HG03060 (cell line): Measurements from ENCODE around the gene PCMT1.
"Not testable (repeated sequence)": the region's sequence is repeated elsewhere in the genome, so short reads cannot be mapped to it uniquely, and the experiment has no call there.

Experiments
- ATAC-seq: cut with Tn5 transposase; IDR thresholded peaks from one replicate; pipeline ENCODE4 v1.9.1; 2021; ENCODE audit warnings: low read depth, moderate number of reproducible peaks; ENCODE audit not compliant: unreplicated experiment

Gene PCMT1

DNA sequence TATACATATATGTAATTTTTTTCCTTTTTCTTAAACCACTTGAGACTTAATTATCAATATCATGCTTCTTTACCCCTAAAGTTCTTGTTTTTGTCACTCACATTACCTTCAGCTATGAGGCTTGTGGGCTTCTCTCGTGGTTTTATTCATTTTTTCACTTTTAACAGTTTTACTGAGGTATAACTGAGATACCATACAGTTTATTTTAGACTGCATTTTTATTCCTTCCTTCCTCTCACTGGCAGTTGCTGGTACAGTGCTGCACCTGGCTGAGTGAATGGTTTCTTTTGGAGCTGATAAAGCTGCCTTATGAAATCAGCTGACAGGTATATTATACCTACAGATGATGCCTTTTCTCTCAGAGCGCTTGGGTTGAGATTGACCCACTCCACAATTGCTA lies 60.3 kb downstream of the PCMT1 start:
- ATAC-seq, result no peak

DNA sequence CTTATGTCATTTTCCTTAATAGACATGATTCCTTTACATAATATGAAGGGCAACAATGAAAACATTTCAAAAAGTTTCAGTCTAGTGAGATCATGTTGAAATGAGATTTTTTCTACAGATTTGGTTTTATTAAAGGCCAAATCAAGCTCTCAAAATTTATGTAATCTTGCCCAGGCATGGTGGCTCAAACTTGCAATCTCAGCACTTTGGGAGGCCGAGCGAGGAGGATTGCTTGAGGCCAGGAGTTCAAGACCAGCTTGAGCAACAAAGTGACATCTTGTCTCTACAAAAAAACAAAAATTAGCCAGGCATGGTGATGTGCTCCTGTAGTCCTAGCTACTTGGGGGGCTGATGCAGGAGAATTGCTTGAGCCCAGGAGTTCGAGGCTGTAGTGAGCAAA lies 63.8 kb downstream of the PCMT1 start:
- no peak for ATAC-seq

DNA sequence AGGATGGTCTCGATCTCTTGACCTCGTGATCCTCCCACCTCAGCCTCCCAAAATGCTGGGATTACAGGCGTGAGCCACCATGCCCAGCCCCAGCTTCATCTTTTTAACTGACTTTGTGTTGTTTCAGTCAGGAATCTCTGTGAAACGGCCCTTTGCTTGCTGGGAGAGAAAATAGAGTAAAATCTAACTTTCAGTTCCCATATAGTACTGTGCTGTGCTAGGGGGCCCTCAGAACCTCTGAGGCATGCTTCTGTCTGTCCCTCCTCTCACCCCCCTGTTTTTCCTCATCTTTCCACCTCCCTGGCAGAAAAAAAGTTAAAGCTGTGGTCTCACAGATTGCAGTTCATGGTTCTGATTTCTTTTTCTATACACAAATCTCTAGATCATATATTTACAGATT lies 66.2 kb downstream of the PCMT1 start:
- no peak for ATAC-seq

DNA sequence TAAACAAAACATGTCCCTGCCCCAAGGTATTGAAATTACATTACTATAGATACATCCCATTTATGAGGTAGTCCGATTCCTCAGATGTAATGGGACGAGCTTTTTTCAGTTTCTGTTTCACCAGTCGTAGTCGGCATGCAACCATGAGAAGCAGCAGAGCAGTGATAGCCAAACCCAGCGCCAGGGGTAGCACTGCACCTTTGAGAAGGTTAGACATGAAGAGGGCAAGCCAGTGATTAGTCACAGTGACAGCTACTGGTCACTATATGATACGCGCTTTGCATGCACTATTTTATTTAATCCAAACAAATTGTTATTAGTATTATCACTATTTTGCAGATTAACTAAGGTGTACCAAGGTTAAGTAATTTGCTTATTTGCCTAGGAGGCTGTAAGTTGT lies 71.0 kb downstream of the PCMT1 start:
- ATAC-seq, result no peak

DNA sequence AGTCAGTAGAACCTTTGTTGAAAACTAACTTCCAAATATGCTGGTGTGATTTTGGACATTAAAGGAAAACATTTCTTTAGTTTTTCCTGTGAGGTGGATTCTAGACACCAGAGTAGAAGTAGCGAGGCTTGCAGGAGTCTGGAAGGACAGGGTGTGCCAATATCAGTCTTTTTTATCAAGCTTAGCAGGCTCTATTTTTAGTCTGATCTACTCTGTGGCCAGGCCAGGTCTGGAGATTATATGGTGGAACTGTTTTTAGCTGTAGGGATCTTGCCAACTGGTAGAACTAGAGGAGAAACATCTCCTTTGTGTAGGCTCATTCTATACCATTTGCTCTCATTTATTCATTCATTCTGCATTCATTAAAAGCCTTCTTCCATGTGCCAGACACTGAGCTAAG lies 72.0 kb downstream of the PCMT1 start:
- no peak for ATAC-seq

DNA sequence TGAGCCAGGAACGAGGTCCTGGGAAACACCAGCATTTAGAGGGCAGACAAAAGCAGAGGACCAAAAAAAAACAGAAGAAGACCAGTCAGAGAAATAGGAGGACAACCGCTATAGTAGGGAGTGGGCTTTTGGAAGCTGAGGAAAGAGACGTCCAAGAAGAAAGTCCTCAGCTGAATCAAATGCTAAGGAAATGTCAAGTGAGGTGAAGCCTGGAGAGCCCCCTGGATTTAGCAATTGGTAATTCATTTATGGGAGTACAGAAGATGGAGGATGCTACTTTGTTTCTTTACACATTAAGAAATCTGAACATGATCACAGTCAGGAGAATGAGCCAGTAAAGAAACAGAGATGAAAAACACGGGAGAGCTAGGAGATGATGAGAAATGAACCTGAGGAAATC lies 73.5 kb downstream of the PCMT1 start:
- no peak for ATAC-seq

DNA sequence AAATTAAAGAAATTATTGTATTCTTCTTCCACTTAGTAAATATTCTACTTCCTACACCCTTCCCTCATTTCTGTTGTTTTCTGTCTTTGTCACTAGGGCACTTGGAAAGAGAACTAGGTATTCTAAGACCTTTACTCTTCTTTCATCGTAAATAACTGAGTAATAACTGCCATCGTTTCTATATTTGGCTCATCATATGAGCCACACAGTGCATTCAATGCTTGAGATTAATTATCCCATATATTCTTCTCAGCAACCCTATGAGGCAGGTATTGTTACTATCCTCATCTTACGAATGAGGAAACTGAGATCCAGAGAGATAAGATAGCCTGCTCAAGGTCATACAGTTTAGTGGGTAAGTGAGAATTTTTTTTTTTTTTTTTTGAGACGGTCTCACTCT lies 75.8 kb downstream of the PCMT1 start:
- no peak for ATAC-seq

DNA sequence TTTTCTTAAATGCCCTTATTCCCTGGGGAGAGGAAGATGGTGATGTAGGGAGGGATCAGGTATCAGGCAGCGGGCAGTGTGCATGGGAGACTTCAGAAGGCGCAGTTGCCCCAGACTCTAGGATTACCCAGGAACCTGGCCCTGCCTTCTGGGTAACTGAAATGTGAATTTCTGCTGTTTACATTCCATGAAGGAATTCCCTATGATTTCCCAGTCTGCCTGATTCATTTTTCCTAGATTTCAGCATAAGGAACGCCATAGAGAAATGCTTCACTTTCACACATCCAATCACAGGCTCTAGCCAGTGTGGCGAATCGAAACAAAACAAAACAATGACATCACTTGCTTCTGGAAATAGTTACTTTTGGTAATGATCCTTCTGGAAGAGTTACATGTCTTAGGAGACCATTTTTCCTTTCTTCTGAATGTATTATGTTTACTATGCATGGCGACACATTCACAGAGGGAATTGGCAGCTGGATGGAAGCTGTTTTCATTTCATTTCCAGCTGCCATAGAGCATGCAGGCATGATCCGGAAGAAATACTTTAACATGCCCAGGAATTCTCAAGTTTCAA lies 81.3 kb downstream of the PCMT1 start:
- no peak for ATAC-seq

DNA sequence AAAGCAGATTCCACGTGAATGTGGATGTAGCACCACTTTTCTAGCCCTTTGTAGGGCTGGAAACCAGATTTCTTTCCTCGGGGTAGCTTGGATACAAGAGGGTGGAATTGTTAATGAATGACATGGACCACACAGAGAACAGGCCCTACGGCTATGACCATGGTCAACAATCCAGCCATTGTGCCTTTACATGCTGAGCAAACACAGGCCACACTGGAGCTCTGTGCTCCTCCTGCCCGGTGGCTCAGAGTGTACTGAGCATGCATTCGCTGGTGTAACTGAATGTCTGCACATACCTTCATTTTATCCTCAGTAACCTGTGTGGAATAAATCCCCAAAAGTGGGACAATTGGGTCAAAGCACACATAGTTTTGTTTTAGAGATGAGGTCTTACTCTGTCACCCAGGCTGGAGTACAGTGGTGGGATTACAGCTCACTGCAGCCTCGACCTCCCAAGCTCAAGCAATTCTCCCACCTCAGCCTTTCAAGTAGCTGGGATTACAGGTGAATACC lies 81.8 kb downstream of the PCMT1 start:
- ATAC-seq, result no peak

DNA sequence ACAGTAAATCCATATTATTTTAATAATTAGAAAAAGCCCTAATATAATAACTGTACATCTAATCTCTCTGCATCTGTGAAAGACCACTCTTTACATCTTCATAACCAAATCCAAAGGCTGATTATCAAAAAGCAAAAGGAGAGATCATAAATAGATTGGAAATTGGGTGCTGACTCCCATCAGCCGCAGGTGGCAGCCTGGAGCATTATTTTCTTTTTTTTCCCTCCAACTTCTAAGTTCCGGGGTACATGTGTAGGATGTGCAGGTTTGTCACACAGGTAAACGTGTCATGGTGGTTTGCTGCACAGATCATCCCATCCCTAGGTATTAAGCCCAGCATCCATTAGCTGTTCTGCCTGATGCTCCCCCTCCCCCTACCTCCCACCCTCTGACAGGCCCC lies 84.1 kb downstream of the PCMT1 start:
- ATAC-seq, result no peak

DNA sequence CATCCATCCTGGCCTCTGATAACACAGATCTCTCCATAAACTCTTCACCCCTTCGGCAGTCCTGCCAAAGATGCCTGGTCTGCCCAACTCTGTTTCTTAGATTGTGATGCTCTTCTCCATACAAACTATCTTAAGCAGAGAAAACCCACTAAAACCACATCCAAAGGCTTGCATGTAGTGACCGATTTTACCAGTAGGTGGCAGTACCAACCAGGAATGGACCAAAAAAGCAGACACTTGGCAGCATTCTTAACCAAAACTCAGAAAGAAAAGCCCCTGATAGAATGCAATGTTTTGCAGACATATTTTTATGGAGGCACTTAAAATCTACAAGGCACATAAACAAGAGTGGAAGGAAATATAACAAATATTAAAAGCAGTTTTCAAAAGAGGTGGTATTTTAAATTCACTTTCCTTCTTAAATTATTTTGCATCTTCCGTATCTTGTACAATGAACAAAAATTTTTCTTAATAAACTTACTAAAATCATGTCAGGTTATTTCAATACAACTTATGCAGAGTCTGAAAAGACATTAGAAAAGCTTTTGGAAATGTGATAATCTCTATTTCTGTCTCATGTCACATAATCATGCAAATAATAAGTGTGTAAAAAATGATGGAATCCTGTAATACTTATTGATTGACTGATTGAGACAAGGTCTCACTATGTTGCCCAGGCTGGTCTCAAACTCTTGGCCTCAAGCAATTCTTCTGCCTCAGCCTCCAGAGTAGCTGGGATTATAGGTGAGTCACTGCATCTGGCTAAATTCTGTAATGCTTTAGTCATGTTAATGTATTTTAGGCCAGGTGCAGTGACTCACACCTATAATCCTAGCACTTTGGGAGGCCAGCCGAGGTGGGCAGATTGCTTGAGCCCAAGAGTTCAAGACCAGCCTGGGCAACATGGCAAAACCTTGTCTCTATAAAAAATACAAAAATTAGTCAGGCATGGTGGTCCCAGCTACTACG lies 85.3 kb downstream of the PCMT1 start:
- no peak for ATAC-seq

DNA sequence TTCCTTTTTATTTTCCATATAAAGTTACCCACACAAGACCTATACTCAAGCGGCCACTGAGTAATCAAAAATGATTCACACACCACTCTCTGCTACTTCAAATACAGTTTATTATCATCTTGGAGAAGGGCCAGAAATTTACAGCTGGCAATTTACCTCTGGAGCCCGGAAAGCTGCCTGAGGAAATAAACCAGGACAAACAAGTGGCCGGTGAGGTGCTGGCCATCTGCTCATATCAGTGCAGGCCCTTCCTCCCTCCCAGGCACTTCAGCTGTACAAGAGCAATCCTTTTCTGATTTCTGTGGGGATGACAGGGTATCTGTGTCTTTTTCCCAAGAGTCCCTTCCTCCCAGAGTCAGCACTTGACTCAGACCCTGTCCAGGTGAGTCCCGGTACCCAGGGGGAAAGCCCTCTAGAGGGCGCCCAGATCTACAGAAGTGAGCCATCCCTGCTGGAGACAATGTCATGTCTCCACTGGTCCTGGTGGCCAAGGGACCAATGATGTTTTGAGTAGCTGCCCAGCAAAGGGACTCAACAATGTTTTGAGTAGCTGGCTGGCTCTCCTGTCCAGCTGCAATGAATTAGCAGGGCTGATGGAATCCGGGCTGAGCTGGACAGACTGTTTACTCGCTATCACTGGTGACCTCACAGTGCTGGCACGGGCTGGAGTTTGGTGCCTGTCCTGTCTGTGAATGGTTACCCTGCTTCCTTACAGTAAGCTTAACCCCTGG lies 91.0 kb downstream of the PCMT1 start:
- ATAC-seq, result no peak

DNA sequence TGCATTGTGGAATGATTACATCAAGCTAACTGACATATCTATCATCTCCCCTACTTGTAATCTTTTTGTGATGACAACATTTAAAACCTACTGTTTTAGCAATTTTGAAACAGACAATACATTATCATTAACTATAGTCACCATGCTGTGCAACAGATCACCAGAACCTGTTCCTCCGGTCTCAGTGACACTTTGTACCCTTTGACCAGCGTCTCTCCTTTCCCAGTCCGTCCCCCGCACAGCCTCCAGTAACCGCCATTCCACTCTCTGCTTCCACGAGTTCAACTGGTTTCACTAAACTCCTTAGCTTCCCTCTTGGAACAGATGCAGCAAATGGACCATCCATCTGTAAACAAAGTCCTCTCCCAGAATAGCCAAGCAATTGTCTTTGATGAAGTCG lies 92.8 kb downstream of the PCMT1 start:
- ATAC-seq, result no peak

DNA sequence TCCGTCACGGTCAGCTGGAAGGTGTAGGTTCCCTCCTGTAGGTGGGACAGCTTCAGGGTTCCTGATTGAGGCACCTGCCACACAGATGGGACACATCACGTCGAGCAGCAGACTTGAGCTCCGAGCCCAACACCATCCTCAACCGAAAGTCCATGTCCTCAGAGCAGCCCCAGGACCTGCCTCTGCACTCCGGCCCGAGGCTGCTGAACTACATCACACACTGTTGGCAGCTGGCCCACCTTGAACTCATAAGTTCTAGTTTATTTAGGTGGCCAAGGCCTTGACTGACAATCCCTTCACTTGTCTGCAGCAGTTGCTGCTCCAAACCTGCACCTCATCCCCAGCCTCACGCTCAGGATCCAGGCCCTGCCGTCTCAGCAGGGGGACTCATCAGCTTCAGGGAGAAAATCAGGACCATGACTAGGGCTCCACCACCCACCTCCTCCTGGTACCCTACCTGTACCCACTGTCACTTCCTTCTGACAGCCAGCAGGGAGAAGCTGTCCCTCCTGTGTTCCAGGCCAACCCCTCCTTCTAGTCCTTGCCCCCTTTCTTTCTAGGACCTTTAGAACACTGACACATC lies 93.6 kb downstream of the PCMT1 start:
- no peak for ATAC-seq

DNA sequence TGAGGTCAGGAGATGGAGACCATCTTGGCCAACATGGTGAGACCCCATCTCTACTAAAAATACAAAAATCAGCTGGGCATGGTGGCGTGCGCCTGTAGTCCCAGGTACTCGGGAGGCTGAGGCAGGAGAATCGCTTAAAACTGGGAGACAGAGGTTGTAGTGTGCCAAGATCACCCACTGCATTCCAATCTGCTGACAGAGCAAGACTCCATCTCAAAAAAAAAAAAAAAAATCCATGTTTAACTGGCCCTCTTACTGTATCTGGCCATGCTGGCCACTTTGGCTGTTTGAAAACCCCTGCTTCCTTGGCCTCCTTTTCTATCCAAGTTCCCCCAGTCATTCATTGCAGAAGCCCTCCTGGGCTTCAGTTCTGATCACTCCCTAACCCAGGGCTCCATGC lies 94.5 kb downstream of the PCMT1 start:
- not testable (repeated sequence) for ATAC-seq

DNA sequence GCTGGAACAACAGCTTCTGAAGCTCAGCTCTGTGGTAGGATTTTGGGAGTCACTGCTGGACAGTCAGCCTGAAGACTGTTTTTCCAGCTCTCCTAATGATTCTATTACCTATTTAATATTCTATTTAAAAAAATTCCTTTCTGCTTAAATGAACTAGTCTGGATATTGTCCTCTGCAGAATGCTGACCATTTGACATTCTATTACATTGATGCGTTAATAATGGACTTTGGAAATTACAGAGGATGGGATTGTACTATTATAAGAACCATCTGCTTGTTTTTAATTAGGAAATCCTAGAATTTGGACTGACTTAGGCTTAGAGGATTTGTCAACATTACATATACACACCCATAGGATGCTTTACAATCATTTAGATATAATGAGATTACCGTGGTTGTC lies 94.9 kb downstream of the PCMT1 start:
- no peak for ATAC-seq

DNA sequence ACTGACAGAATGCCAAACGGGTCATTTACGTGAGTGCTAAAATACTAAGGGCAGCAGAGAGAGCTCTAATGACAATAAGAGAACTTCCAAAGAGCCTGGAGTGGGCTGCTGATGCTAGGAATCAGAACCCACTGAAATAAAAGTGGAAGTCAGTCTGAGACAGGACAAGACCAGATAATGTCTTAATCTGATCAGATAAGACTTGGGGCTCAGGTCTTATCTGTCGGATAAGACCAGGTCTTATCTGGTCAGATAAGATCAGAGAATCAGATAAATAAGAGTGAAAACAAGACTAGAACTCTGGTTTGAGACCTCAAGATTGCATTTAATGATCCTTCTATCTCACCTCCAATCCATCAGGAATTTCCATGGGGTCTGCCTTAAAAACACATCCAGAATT lies 96.0 kb downstream of the PCMT1 start:
- no peak for ATAC-seq

DNA sequence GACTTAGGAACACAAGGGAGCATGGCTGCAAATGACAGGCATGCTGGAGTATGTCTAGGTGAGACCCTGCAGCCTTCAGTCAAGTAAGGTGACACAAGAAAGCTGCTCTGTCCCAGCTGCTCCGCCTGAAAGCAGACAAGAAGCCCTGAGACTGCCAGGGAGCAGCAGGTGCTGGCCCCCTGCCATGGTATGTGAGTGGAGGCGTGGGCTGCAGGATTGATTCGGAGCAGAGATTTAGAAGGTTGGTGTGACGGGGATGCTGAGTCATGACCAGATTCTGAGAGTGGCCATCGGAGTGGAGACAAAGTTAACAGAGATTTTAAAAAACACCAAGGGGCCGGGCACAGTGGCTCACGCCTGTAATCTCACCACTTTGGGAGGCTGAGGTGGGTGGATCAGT lies 96.8 kb downstream of the PCMT1 start:
- ATAC-seq, result no peak

DNA sequence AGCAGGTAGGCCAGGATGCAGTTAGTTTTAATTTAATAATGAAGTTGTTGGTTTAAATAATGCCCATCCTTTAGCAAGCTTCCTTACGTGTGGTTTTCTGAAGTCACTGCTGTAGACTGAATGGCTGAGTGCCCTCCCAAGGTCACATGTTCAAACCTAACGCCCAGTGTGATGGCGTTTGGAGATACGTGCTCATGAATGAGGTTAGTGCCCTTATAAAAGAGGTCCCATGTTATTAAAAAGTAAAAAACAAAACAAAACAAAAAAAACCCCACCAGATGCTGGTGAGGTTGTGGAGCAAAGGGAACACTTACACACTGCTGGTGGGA lies 98.4 kb downstream of the PCMT1 start:
- ATAC-seq, result no peak

DNA sequence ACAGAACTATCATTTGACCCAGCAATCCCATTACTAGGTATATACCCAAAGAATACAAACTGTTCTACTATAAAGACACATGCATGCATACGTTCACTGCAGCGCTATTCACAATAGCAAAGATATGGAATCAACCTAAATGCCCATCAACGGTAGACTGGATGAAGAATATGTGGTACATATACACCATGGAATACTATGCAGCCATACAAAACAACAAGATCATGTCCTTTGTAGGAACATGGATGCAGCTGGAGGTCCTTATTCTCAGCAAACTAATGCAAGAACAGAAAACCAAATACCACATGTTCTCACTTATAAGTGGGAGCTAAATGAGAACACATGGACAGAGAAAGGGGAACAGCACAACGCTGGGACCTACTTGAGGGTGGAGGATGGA lies 98.8 kb downstream of the PCMT1 start:
- ATAC-seq, result not testable (repeated sequence)

DNA sequence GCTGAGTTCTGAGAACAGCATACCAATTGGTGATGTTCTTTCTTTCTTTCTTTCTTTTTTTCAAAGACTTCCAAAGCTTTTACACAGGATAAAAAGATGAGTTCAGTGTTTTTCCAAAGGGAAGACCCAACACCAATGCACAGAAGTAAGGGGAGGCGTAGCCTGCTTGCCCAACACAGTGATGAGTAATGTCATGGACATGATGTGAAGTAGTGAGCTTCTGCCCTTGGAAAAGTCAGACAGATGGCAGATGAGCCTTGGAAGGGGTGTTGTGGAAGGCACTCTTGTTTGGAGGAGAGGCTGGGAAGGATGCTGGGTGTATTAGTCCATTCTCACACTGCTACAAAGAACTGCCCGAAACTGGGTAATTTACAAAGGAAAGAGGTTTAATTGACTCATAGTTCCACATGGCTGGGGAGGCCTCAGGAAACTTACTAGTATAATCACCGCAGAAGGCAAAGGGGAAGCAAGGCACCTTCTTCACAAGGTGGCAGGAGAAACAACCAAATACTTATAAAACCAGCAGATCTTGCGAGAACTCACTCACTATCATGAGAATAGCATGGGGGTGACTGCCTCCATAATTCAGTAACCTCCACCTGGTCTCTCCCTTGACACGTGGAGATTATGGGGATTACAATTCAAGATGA lies 102.0 kb downstream of the PCMT1 start:
- ATAC-seq, result no peak
